Measurements from ENCODE around the gene MAST2. TPM values are rescaled to one million over a fixed set of nuclear protein-coding genes. Genes with fewer than 3 reads are reported as not detected.

MAST2 gene
- total and polyA plus RNA-seq, 2 of the 4 experiments (the other 2 are of a cell fraction): 14.2 to 41.0 TPM

DNA sequence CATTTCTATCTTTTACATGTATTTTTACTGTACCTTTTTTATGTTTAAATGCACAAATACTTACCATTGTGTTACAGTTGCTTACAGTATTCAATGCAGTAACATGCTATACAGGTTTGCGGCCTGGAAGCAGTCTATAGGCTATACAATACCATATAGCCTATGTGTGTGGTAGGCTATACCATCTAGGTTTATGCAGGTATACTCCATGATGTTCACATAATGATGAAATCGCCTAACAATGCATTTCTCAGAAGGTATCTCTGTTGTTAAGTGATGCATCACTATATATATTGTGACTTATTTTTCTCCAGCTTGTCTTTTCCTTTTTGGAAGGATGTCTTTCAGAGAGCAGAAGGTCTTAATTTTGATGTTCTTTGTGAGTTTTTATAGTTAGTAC is 103.5 kb downstream of the MAST2 start:
- CTCF ChIA-PET: interaction anchor here (1.0 kb wide), 1 partner anchor 116 kb away, joined by 3 read pairs; no protein-coding TSS in a partner anchor
- WGBS, 2 experiments (ENCODE audit: extremely low coverage in 2 of 2, insufficient read length in 1 of 2): no CpG with 5 or more reads among the region's 2 CpGs
- H3K9ac ChIP-seq (ENCODE audit: low read depth, low read length): no peak overlapping the region
- H2AK9ac ChIP-seq (replicated peaks; ENCODE audit: low read depth, low read length, poor library complexity): no peak overlapping the region
- H3K9me1 ChIP-seq (ENCODE audit: insufficient read depth, low read length): no peaks in the 10 kb centered on the region; the same call in 1 of the 2 replicates
- TF ChIP-seq RFX5 (IDR thresholded peaks at IDR 0.05; ENCODE audit: low read depth, low read length) (no peak), CHD1 (IDR thresholded peaks at IDR 0.05; ENCODE audit: low read depth, low read length) (no peak), SMC3 (IDR thresholded peaks at IDR 0.05; ENCODE audit: low read depth, low read length) (no peak), MAFK (IDR thresholded peaks at IDR 0.05; ENCODE audit: low read depth, low read length) (no peak), POLR2A (IDR thresholded peaks at IDR 0.05; ENCODE audit: low read depth, low read length) (no peak)
- TF ChIP-seq, protein P1, sequence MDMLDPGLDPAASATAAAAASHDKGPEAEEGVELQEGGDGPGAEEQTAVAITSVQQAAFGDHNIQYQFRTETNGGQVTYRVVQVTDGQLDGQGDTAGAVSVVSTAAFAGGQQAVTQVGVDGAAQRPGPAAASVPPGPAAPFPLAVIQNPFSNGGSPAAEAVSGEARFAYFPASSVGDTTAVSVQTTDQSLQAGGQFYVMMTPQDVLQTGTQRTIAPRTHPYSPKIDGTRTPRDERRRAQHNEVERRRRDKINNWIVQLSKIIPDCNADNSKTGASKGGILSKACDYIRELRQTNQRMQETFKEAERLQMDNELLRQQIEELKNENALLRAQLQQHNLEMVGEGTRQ (IDR thresholded peaks at IDR 0.05; ENCODE audit: low read depth, low read length): no peak
- no peaks in the 10 kb centered on the region for H3K9me3 ChIP-seq (ENCODE audit: control insufficient read depth, insufficient read depth, low read length)
- H2AK5ac ChIP-seq (ENCODE audit: low read depth, low read length): no peak overlapping the region
- peaks cover 27 to 30% of the 10 kb centered on the region in 2 experiments for H3K79me1 ChIP-seq (ENCODE audit: low read depth in 1 of 2, low read length in 2 of 2)
- POLR2A ChIA-PET (ENCODE audit: unreplicated experiment): no interaction called here
- no peak for DNase-seq
- H3K56ac ChIP-seq (ENCODE audit: extremely low read depth, insufficient read depth, low read length): no peak overlapping the region
- no peak overlapping the region for H2BK5ac ChIP-seq (ENCODE audit: low read depth, low read length, poor library complexity, severe bottlenecking)
- no peak overlapping the region for H2BK15ac ChIP-seq (ENCODE audit: low read depth, low read length)
- H3K4me2 ChIP-seq (ENCODE audit: low read depth, low read length): no peak overlapping the region
- H3K36me3 ChIP-seq (ENCODE audit: control insufficient read depth, insufficient read depth, low read length): no peaks in the 10 kb centered on the region
- dilution Hi-C loops (cut with HindIII; ENCODE audit: low sequenced_read_pairs, unreplicated experiment) (no loop called here), intact Hi-C loops (cut with micrococcal nuclease) (no loop called here), in situ Hi-C loops (cut with MboI; ENCODE audit: low sequenced_read_pairs) (no loop called here)
- no peak overlapping the region for H3K4ac ChIP-seq (ENCODE audit: low read depth, low read length)
- H3K27me3 ChIP-seq (ENCODE audit: control insufficient read depth, insufficient read depth, low read length): no peaks in the 10 kb centered on the region
- no peak overlapping the region for H2BK20ac ChIP-seq (ENCODE audit: low read depth, low read length)
- no peak overlapping the region for H3K14ac ChIP-seq (replicated peaks; ENCODE audit: low read depth, low read length)
- peaks cover 6% of the 10 kb centered on the region; the same call in 1 of the 2 replicates for H4K20me1 ChIP-seq (ENCODE audit: insufficient read depth, low read length)
- no peak overlapping the region for H3K4me3 ChIP-seq (ENCODE audit: insufficient read depth, low read depth, low read length)
- H2BK120ac ChIP-seq (ENCODE audit: low read depth, low read length): no peak overlapping the region
- H3K27ac ChIP-seq (ENCODE audit: insufficient read depth, low read length): no peak overlapping the region
- no peaks in the 10 kb centered on the region for H3K4me1 ChIP-seq (ENCODE audit: control insufficient read depth, insufficient read depth, low read length)
- H4K91ac ChIP-seq (ENCODE audit: insufficient read depth, low read depth, low read length): no peak overlapping the region
- H2AFZ ChIP-seq (replicated peaks; ENCODE audit: low read length, poor library complexity): no peak overlapping the region
- no TSS peak for BruUV-seq (replicated peaks)
- H3K23ac ChIP-seq (ENCODE audit: low read depth, low read length): no peak overlapping the region
- H4K8ac ChIP-seq (ENCODE audit: low read depth in 2 of 2, low read length in 2 of 2): no peak overlapping the region
- no peak overlapping the region for H4K5ac ChIP-seq (ENCODE audit: low read depth, low read length)
- no peak for ATAC-seq (ENCODE audit: low read depth)
- H3K18ac ChIP-seq (ENCODE audit: low read depth, low read length): no peak overlapping the region

Measured in IMR-90 (cell line).